ENCODE measurements around the gene MAP3K13. TPM values are rescaled to one million over a fixed set of nuclear protein-coding genes. Genes with fewer than 3 reads are reported as not detected.
"Not testable (repeated sequence)": the region's sequence is repeated elsewhere in the genome, so short reads cannot be mapped to it uniquely, and the experiment has no call there.

MAP3K13 gene
- total RNA-seq, 1 donor from 2014 or later: 40.3 TPM

- H3K4me3 Mint-ChIP-seq: no peak overlapping the region
- H3K27ac Mint-ChIP-seq: no peak overlapping the region
- H3K9me3 Mint-ChIP-seq: peaks cover 5% of the 10 kb centered on the region
- peaks cover 16% of the 10 kb centered on the region for H3K4me1 Mint-ChIP-seq
- no peak for DNase-seq (ENCODE audit: low spot score in 2 of 2, unreplicated experiment in 2 of 2)
- no peaks in the 10 kb centered on the region for H3K36me3 Mint-ChIP-seq
- H3K27me3 Mint-ChIP-seq (ENCODE audit: low read depth): no peaks in the 10 kb centered on the region
- TF ChIP-seq CTCF (IDR thresholded peaks at IDR 0.05; ENCODE audit: unreplicated experiment): no peak
These were observed 43.2 kb downstream of the MAP3K13 start for GRCh38 chr3:185406121-185406620.

DNA sequence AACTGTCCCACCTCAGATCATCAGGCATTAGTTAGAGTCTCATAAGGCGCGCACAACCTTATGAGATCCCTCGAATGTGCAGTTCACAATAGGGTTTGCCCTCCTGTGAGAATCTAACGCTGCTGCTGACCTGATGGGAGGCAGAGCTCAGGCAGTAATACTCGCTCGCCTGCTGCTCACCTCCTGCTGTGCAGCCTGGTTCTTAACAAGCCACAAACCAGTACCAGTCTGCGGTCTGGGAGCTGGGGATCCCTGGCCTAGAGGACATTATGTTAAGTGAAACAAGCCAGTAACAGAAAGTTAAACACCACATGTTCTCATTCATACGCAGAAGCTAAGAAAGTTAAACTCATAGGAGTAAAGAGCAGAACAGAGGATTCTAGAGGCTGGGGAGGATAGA lies 47.0 kb downstream of the MAP3K13 start:
- Mint-ChIP-seq H3K36me3 (no peaks in the 10 kb centered on the region), H3K27ac (no peak overlapping the region), H3K9me3 (peaks cover 5% of the 10 kb centered on the region), H3K4me3 (no peak overlapping the region), H3K27me3 (ENCODE audit: low read depth) (no peaks in the 10 kb centered on the region), H3K4me1 (peaks cover 2% of the 10 kb centered on the region)
- no peak for TF ChIP-seq CTCF (IDR thresholded peaks at IDR 0.05; ENCODE audit: unreplicated experiment)
- no peak for DNase-seq (ENCODE audit: low spot score in 2 of 2, unreplicated experiment in 2 of 2)

- no peak for DNase-seq (ENCODE audit: low spot score in 2 of 2, unreplicated experiment in 2 of 2)
- no peak overlapping the region for H3K27ac Mint-ChIP-seq
- peaks cover 5% of the 10 kb centered on the region for H3K9me3 Mint-ChIP-seq
- no peak overlapping the region for H3K4me3 Mint-ChIP-seq
- H3K27me3 Mint-ChIP-seq (ENCODE audit: low read depth): no peaks in the 10 kb centered on the region
- TF ChIP-seq CTCF (IDR thresholded peaks at IDR 0.05; ENCODE audit: unreplicated experiment): no peak
- H3K4me1 Mint-ChIP-seq: peaks cover 2% of the 10 kb centered on the region
- H3K36me3 Mint-ChIP-seq: no peaks in the 10 kb centered on the region
These were observed 48.2 kb downstream of the MAP3K13 start for GRCh38 chr3:185411133-185411532.

DNA sequence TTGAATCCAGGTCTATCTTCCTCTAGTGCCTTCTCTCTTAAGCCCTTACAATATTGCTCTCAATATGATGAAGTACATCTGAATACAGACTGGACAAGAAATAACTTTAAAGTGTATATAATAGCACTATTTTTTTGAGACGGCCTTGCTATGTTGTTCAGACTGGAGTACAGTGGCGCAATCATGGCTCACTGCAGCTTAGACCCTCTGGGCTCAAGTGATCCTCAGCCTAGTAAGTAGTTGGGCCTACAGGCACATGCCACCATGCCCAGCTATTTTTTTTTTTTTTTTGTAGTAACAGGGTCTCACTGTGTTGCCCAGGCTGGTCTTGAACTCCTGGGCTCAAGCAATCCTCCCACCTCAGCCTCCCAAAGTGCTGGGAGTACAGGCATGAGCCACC lies 53.6 kb downstream of the MAP3K13 start:
- Mint-ChIP-seq H3K4me3 (no peak overlapping the region), H3K9me3 (no peaks in the 10 kb centered on the region), H3K36me3 (peaks cover 5% of the 10 kb centered on the region), H3K27ac (no peak overlapping the region), H3K4me1 (no peaks in the 10 kb centered on the region), H3K27me3 (ENCODE audit: low read depth) (no peaks in the 10 kb centered on the region)
- no peak for TF ChIP-seq CTCF (IDR thresholded peaks at IDR 0.05; ENCODE audit: unreplicated experiment)
- no peak for DNase-seq (ENCODE audit: low spot score in 2 of 2, unreplicated experiment in 2 of 2)

DNA sequence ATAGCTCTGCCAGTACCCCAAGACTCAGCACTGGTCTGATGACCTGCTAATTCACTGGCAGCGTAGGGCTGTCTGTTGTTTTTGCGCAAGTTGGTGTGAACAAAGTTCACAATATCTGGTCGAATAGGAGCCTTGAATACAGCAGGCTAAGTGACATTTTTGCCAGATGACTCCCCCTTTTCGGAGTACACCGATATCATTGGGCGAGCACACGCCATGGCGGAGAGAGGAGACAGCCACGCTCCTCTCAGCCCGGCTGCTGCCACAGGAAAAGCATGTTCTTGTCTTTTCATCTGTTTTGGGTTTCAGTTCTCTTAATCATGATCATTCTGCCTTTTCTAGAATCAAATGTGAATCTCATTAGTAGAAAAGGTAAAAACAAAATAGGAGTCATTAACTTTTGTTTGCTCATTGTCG lies 55.6 kb downstream of the MAP3K13 start:
- not testable (repeated sequence) for H3K4me1 Mint-ChIP-seq; H3K9me3 Mint-ChIP-seq; DNase-seq (ENCODE audit: low spot score in 2 of 2, unreplicated experiment in 2 of 2); H3K27me3 Mint-ChIP-seq (ENCODE audit: low read depth); H3K27ac Mint-ChIP-seq; H3K4me3 Mint-ChIP-seq; H3K36me3 Mint-ChIP-seq

DNA sequence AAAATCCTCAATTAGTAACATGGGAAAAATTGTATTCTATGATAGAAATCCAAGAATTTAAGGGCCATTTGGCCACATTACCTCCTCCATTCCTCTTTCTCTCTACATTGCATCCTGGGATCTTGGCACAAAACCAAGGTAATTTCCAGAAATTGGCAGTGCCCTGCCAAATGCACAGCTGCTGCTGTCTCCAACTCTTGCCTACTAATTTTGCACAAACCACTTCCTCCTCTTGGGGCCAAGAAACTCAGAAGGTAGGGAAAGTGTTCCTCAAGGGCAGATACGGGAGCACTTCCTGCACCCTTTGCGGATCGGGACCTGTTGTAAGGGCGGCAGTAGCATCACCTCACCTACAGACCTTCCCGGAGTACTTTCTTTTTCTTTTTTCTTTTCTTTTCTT lies 57.8 kb downstream of the MAP3K13 start:
- H3K4me1 Mint-ChIP-seq: no peaks in the 10 kb centered on the region
- no peak for DNase-seq (ENCODE audit: low spot score in 2 of 2, unreplicated experiment in 2 of 2)
- peaks cover 5% of the 10 kb centered on the region for H3K9me3 Mint-ChIP-seq
- TF ChIP-seq CTCF (IDR thresholded peaks at IDR 0.05; ENCODE audit: unreplicated experiment): no peak
- peaks cover 7% of the 10 kb centered on the region for H3K36me3 Mint-ChIP-seq
- H3K4me3 Mint-ChIP-seq: no peak overlapping the region
- H3K27me3 Mint-ChIP-seq (ENCODE audit: low read depth): no peaks in the 10 kb centered on the region
- no peak overlapping the region for H3K27ac Mint-ChIP-seq
